Subcutaneous abdominal adipose tissue (tissue), 5 donors: ENCODE data around the gene BLM.
A peak's percentile ranks its signal among the peaks of the same experiment; 100 is the strongest.

Source experiments
- H3K27ac ChIP-seq: one replicate; pipeline ENCODE4 v1.7.0; 2013; ENCODE audit warnings: low read depth, mild to moderate bottlenecking, inconsistent platforms, low read length, moderate library complexity
- H3K27me3 ChIP-seq, 5 donors: one replicate each; pipeline ENCODE4 v1.7.0; 2013; ENCODE audit warnings: low read length in 5 of 5, inconsistent platforms in 1 of 5; ENCODE audit not compliant: control insufficient read depth in 5 of 5, insufficient read depth in 4 of 5
- H3K36me3 ChIP-seq, 5 donors: one replicate each; pipeline ENCODE4 v1.7.0; 2013; ENCODE audit warnings: low read length in 5 of 5; ENCODE audit not compliant: control insufficient read depth in 5 of 5, insufficient read depth in 5 of 5
- H3K4me1 ChIP-seq, 5 donors: one replicate each; pipeline ENCODE4 v1.7.0; 2013; ENCODE audit warnings: low read length in 5 of 5, mild to moderate bottlenecking in 3 of 5, moderate library complexity in 1 of 5; ENCODE audit not compliant: control insufficient read depth in 5 of 5, insufficient read depth in 5 of 5
- H3K4me3 ChIP-seq, 5 donors: one replicate each; pipeline ENCODE4 v1.7.0; 2013; ENCODE audit warnings: low read length in 5 of 5, low read depth in 1 of 5
- H3K9ac ChIP-seq, 5 donors: one replicate each; pipeline ENCODE4 v1.7.0; 2013; ENCODE audit warnings: low read length in 5 of 5, mild to moderate bottlenecking in 4 of 5, moderate library complexity in 3 of 5
- H3K9me3 ChIP-seq, 5 donors: one replicate each; pipeline ENCODE4 v1.7.0; 2013; ENCODE audit warnings: low read length in 5 of 5; ENCODE audit not compliant: control insufficient read depth in 5 of 5
- donor health status: healthy.
- donor health status: healthy.
- donor health status: healthy.
- donor health status: healthy.
- donor health status: healthy.

BLM gene

DNA sequence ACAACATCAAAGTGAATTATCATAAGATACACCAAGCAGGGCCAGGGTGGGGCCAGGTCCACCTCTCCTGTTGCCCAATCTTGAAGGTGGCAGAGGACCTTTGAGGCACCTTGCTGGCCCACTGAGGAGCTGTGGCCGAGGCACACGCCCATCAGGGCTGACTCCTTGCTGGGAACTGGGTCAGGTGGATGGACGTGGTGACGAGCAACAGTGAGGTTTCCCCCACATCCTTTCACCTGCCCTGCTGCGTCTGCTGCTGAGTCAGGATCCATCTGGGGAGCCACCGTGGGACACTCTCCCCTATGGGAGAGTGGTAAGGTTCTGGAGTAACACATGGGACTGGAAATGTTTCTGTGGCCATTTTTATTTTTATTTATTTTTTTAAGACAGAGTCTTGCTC lies 134.0 kb downstream of the BLM start:
- Histone ChIP-seq H3K36me3 (no peaks in the 10 kb centered on the region), H3K9me3 (no peaks in the 10 kb centered on the region), H3K27me3 (peaks cover 0 to 2% (median 2%) of the 10 kb centered on the region in 5 donors), H3K4me3 (no peak overlapping the region), H3K9ac (no peak overlapping the region), H3K4me1 (peaks cover 0 to 5% (median 0%) of the 10 kb centered on the region in 5 donors), H3K27ac (no peak overlapping the region)

DNA sequence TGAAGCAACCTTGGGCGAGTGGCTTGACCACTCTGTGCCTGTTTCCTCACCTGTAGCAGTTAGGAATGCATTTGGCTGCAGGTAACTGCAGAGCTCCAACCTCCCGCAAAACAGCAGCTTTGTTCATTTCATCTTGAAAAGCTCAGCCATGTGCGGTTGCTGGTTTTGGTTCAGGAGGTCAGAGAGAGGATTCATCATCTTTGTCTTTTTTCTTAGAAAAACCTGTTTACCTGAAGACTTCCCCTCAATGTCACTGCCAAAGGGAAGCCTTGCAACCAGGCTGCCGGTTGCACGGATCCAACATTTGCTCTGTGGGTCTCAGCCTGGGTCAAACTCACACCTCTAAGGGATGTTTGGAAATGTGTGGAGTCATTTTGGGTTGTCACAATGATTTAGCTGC lies 134.8 kb downstream of the BLM start:
- Histone ChIP-seq H3K9ac (no peak overlapping the region), H3K4me3 (no peak overlapping the region), H3K36me3 (no peaks in the 10 kb centered on the region), H3K4me1 (peaks cover 0 to 5% (median 0%) of the 10 kb centered on the region in 5 donors), H3K9me3 (no peaks in the 10 kb centered on the region), H3K27ac (no peak overlapping the region), H3K27me3 (peaks cover 0 to 2% (median 2%) of the 10 kb centered on the region in 5 donors)

DNA sequence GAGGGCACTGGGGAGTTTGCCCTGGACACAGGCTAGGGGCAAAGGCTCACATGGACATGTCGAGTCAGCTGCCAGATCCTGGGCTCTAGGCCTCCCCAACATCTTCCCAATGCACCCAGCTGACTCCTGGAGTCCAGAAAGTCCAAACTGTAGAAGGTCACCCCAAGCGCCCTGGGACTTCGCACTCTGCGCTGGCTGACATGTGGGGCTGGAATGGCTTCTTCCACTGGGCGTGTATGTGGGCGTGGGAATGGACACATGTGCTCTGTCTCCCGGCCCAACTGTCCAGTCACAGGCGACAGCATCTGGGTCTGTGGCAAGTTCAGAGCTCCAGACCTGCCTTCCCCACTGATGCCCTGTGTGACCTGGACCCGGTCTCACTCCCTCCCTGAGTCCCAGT lies 138.0 kb downstream of the BLM start:
- Histone ChIP-seq H3K27ac (no peak overlapping the region), H3K4me3 (no peak overlapping the region), H3K9me3 (no peaks in the 10 kb centered on the region)

DNA sequence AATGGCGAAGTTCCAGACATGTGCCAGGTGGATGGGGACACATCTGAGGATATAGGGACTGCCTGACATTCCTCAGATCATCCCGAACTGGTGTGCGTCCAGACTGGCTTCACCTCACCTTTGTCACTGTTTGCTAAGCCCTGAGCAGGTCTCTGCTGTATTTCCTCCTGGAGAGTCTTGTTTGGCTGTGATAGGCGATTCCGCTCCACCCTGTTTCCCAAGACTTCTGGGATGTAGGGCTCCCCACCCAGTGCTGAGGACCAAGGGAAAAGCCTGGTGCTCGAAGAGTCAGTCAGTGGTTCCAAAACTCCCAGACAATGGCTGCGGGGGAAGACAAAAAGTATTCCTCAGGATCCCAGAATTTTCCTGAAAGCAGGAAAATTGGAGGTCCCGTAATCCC lies 140.2 kb downstream of the BLM start:
- no peaks in the 10 kb centered on the region for H3K9me3 ChIP-seq
- no peak overlapping the region for H3K27ac ChIP-seq

More for the DNA sequence above, 138.0 kb downstream of the BLM start:
- H3K4me1 ChIP-seq: peaks cover 5 to 9% (median 7%) of the 10 kb centered on the region in 5 donors
- H3K27me3 ChIP-seq: peaks cover 0 to 2% (median 2%) of the 10 kb centered on the region in 5 donors
- H3K36me3 ChIP-seq: no peaks in the 10 kb centered on the region
- H3K9ac ChIP-seq: no peak overlapping the region

DNA sequence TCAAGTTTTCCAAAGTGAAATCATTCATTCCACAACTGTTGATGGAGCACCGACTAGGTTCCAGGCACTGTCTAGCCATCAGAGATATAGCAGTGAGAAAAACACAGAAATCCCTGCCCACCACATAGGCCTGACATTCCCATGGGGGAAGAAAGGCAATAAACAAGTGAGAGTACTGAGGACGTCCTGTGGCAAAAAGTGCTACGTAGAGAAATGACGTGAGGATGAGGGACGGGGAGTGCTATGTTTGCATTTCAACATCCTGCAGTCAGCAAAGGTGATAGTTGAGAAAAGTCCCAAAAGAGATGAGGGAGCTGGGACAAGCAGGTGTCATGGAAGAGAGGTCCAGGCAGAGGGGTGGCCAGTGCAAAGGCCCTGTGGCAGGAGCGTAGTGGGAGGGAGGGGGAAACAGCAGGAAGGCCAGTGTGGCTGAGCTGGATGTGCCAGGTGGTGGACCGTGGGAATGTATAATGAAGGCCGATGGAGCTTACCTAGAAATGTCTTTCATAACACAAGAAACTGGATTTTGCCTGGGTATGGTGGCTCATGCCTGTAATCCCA lies 140.8 kb downstream of the BLM start:
- Histone ChIP-seq H3K9ac (no peak overlapping the region), H3K4me1 (peaks cover 5 to 23% (median 11%) of the 10 kb centered on the region in 5 donors), H3K4me3 (no peak overlapping the region), H3K27me3 (peaks cover 0 to 2% (median 0%) of the 10 kb centered on the region in 5 donors), H3K27ac (no peak overlapping the region), H3K36me3 (no peaks in the 10 kb centered on the region), H3K9me3 (no peaks in the 10 kb centered on the region)

More for the DNA sequence above, 140.2 kb downstream of the BLM start:
- Histone ChIP-seq H3K4me1 (peaks cover 5 to 17% (median 8%) of the 10 kb centered on the region in 5 donors), H3K36me3 (no peaks in the 10 kb centered on the region), H3K4me3 (no peak overlapping the region), H3K9ac (no peak overlapping the region), H3K27me3 (peaks cover 0 to 2% (median 0%) of the 10 kb centered on the region in 5 donors)

DNA sequence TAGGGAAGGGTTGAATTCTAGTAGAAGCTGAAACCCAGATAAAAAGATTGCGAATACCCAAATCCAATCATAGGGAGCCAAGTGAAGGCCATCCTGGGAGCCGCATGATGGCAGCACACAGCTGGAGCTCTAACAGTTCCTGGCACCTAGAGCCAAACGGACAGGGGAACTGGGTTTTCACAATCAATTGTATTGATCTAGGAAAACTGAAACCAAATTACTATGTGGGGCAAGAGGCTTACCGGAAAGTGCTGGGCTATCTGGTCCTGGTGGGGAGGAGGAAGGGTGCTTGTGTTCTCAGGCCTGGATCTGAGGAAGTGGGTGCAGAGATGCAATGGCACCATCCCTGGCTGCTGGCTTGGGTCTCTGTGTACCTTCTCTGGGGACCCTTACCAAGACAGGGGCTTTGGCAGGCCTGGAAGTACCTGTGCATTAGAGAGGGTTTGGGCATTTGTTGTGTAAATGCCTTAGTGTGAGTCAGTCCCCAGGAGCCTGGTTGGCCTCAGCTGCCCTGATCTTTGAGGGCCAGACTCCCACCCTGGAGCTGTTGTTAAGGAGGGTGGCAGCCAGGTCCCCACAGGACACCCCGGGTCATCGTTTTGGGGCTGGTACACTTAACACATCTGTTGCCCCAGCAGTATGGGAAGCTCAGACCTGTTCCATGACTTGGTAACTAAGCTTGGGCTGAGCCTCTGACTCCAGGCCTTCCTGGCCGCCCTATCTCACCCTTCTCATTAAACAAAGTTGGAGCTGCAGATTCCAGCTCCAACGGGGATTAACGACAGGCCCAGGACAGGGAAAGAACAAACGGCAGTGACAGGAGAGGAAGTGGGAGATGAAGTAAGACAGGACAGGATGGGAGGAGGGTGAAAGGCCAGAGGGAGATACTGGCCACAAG lies 142.3 kb downstream of the BLM start:
- H3K9ac ChIP-seq: peak overlapping the region in 1 of 5 donors; percentile 41
- H3K27me3 ChIP-seq: peaks cover 0 to 2% (median 0%) of the 10 kb centered on the region in 5 donors
- H3K36me3 ChIP-seq: no peaks in the 10 kb centered on the region
- H3K4me1 ChIP-seq: peaks cover 5 to 36% (median 22%) of the 10 kb centered on the region in 5 donors
- H3K4me3 ChIP-seq: no peak overlapping the region
- no peaks in the 10 kb centered on the region for H3K9me3 ChIP-seq
- H3K27ac ChIP-seq: peak overlapping the region; percentile 72

DNA sequence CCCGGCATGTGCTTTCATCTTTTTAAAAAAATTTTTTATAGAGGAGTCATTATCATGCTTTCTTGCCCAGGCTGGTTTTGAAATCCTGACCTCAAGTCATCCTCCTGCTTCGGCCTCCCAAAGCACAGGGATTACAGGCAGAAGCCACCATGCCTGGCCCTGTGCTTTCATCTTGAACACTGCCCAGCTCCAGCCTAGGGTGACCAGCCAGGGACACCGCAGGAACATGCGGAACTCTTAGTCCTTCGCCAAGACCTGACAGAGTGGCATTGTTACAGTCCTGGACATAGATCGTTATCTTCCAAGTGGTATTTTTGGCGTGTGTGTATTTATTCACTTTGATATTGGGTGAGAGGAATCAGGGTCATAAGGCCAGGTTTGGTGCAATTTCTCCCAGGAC lies 143.3 kb downstream of the BLM start:
- H3K36me3 ChIP-seq: no peaks in the 10 kb centered on the region
- H3K27ac ChIP-seq: no peak overlapping the region
- H3K9me3 ChIP-seq: no peaks in the 10 kb centered on the region
- no peak overlapping the region for H3K9ac ChIP-seq
- H3K4me3 ChIP-seq: no peak overlapping the region
- peaks cover 0 to 36% (median 22%) of the 10 kb centered on the region in 5 donors for H3K4me1 ChIP-seq
- no peaks in the 10 kb centered on the region for H3K27me3 ChIP-seq

DNA sequence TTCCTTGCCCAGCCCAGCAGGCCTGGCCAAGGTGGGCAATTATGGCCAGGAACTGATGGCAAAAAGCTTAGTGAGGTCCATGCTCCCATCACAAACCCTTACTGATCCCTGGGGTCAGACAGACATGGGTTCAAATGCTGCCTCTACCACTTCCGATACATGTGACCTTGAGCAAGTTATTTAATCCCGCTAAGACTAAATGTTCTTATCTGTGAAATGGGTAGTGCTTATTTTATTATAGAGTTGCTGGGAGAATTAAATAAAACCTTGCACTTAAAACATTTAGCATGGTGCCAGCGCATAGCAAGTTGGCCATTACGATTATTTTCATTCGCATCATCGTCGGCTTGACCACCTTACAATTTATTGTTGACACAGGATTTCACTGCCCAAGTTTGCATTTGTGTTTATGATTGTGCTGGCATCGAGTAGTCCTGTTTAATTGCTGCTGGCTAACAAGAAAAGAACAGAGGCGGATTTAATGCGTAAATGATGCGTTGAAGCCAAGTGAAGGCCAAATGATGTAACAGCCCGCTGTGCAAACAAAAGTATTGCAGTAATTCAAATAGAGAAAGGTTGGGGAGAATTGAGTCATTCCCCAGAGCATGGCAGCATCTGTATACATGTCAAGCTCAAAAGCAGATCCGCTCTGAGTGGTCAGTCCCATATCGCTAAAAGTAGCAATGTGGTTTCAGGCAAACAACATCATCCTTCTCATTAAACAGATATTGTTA lies 144.0 kb downstream of the BLM start:
- Histone ChIP-seq H3K9ac (no peak overlapping the region), H3K4me1 (peaks cover 0 to 41% (median 22%) of the 10 kb centered on the region in 5 donors), H3K9me3 (no peaks in the 10 kb centered on the region), H3K4me3 (no peak overlapping the region), H3K27me3 (no peaks in the 10 kb centered on the region), H3K36me3 (no peaks in the 10 kb centered on the region), H3K27ac (no peak overlapping the region)

DNA sequence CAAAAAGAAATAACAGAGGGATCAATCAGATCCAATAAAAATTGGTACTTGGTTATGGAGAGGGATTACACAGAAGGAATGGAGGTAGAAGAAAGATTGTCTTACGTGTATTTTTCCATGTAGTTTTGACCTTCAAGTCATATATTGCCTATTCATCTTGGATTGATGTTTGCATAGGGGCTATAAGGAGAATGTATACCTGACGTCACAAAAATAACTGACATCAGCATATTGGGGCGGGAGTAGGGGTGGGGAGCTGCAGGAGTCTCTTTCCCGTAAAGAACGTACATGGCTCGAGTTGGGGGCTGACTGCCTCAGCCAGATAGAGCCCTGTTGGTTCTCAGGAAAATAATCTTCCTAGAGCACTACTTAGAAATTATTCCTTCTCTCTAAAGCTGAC lies 145.3 kb downstream of the BLM start:
- Histone ChIP-seq H3K4me3 (no peak overlapping the region), H3K36me3 (no peaks in the 10 kb centered on the region), H3K27ac (peak overlapping the region; percentile 83), H3K27me3 (no peaks in the 10 kb centered on the region), H3K9ac (peak overlapping the region in 1 of 5 donors; percentile 57), H3K4me1 (peaks cover 0 to 49% (median 34%) of the 10 kb centered on the region in 5 donors), H3K9me3 (no peaks in the 10 kb centered on the region)
